Mucosa of rectum (tissue), 2 donors: ENCODE results near the gene IL34.

ENCODE experiments used
- H3K27ac ChIP-seq, 2 donors: one replicate each; pipeline ENCODE4 v1.7.0; 2013; ENCODE audit warnings: inconsistent platforms in 2 of 2, low read depth in 2 of 2, low read length in 2 of 2
- H3K27me3 ChIP-seq, 2 donors: one replicate each; pipeline ENCODE4 v1.7.0; 2013; ENCODE audit warnings: low read length in 2 of 2; ENCODE audit not compliant: control insufficient read depth in 2 of 2, insufficient read depth in 2 of 2
- H3K36me3 ChIP-seq, 2 donors: one replicate each; pipeline ENCODE4 v1.7.0; 2013; ENCODE audit warnings: low read length in 2 of 2; ENCODE audit not compliant: control insufficient read depth in 2 of 2, insufficient read depth in 2 of 2
- H3K4me1 ChIP-seq, 2 donors: one replicate each; pipeline ENCODE4 v1.7.0; 2013; ENCODE audit warnings: low read length in 2 of 2, mild to moderate bottlenecking in 1 of 2; ENCODE audit not compliant: control insufficient read depth in 2 of 2, insufficient read depth in 2 of 2
- H3K4me3 ChIP-seq, 2 donors: one replicate each; pipeline ENCODE4 v1.7.0; 2013; ENCODE audit warnings: low read length in 2 of 2
- H3K9ac ChIP-seq, 2 donors: one replicate each; pipeline ENCODE4 v1.7.0; 2013; ENCODE audit warnings: low read length in 2 of 2, low read depth in 1 of 2, mild to moderate bottlenecking in 1 of 2
- H3K9me3 ChIP-seq, 2 donors: one replicate each; pipeline ENCODE4 v1.7.0; 2013; ENCODE audit warnings: low read length in 2 of 2; ENCODE audit not compliant: control insufficient read depth in 2 of 2
- donor health status: healthy.
- donor health status: Normal muscosa, but diverticular disease.

The IL34 gene

GRCh38 chr16:70646260-70647241 is at the start of gene IL34:
TSS of gene IL34 (plus strand) at chr16:70646559. CDS start at chr16:70646948, 389 bp downstream.
- Histone ChIP-seq H3K9ac (no peak within 1 kb of the TSS), H3K9me3 (no peaks in the 10 kb centered on the region), H3K27me3 (no peaks in the 10 kb centered on the region), H3K36me3 (no peaks in the 10 kb centered on the region), H3K4me3 (no peak within 1 kb of the TSS), H3K27ac (no peak within 1 kb of the TSS), H3K4me1 (no peaks in the 10 kb centered on the region)

- Histone ChIP-seq H3K27me3 (no peaks in the 10 kb centered on the region), H3K4me1 (no peaks in the 10 kb centered on the region), H3K36me3 (no peaks in the 10 kb centered on the region), H3K9ac (no peak overlapping the region), H3K4me3 (no peak overlapping the region), H3K9me3 (no peaks in the 10 kb centered on the region), H3K27ac (no peak overlapping the region)
Measured at GRCh38 chr16:70597135-70597835, 49.1 kb upstream of the IL34 start.

- H3K9ac ChIP-seq = no peak overlapping the region
- no peaks in the 10 kb centered on the region for H3K27me3 ChIP-seq
- no peaks in the 10 kb centered on the region for H3K9me3 ChIP-seq
- no peaks in the 10 kb centered on the region for H3K4me1 ChIP-seq
- no peaks in the 10 kb centered on the region for H3K36me3 ChIP-seq
- H3K4me3 ChIP-seq = no peak overlapping the region
- no peak overlapping the region for H3K27ac ChIP-seq
Measured at GRCh38 chr16:70598937-70599503, 47.3 kb upstream of the IL34 start.

- Histone ChIP-seq H3K4me3 (no peak overlapping the region), H3K27ac (no peak overlapping the region), H3K27me3 (no peaks in the 10 kb centered on the region), H3K36me3 (no peaks in the 10 kb centered on the region), H3K4me1 (no peaks in the 10 kb centered on the region), H3K9ac (no peak overlapping the region), H3K9me3 (no peaks in the 10 kb centered on the region)
Measured at GRCh38 chr16:70600730-70601129, 45.6 kb upstream of the IL34 start.

GRCh38 chr16:70601576-70602575 is 44.5 kb upstream of the IL34 start:
- no peaks in the 10 kb centered on the region for H3K4me1 ChIP-seq
- H3K4me3 ChIP-seq = no peak overlapping the region
- H3K9me3 ChIP-seq = no peaks in the 10 kb centered on the region
- H3K27me3 ChIP-seq = no peaks in the 10 kb centered on the region
- H3K36me3 ChIP-seq = no peaks in the 10 kb centered on the region
- no peak overlapping the region for H3K27ac ChIP-seq
- no peak overlapping the region for H3K9ac ChIP-seq

- Histone ChIP-seq H3K4me3 (no peak overlapping the region), H3K4me1 (no peaks in the 10 kb centered on the region), H3K36me3 (no peaks in the 10 kb centered on the region), H3K9ac (no peak overlapping the region), H3K27me3 (no peaks in the 10 kb centered on the region), H3K9me3 (no peaks in the 10 kb centered on the region), H3K27ac (no peak overlapping the region)
Measured at GRCh38 chr16:70602831-70603230, 43.5 kb upstream of the IL34 start.

GRCh38 chr16:70604407-70605282 is 41.7 kb upstream of the IL34 start:
- Histone ChIP-seq H3K9me3 (no peaks in the 10 kb centered on the region), H3K27ac (no peak overlapping the region), H3K4me1 (no peaks in the 10 kb centered on the region)

DNA sequence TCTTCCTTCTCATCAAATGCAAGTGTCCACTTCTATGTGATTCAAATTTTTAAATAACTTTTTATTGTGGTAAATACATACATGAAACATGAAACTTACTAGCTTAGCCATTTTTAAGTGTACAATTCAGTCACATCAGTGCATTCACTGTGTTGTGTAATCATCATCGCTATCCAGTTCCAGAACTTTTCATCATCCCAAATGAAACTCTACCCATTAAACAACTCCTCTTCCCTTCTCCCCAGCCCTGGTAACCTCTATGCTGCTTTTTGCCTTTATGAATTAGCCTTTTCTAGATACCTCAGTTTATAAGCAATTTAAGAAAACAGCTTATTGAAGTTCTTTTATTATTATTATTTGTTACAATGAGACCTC is 41.1 kb upstream of the IL34 start:
- no peaks in the 10 kb centered on the region for H3K27me3 ChIP-seq
- peaks cover 0 to under 1% of the 10 kb centered on the region in 2 donors for H3K4me1 ChIP-seq

More at GRCh38 chr16:70604407-70605282, 41.7 kb upstream of the IL34 start:
- Histone ChIP-seq H3K9ac (no peak overlapping the region), H3K27me3 (no peaks in the 10 kb centered on the region), H3K36me3 (no peaks in the 10 kb centered on the region), H3K4me3 (no peak overlapping the region)

GRCh38 chr16:70608521-70608920 is 37.8 kb upstream of the IL34 start:
- H3K36me3 ChIP-seq = no peaks in the 10 kb centered on the region
- H3K27me3 ChIP-seq = no peaks in the 10 kb centered on the region
- H3K9me3 ChIP-seq = no peaks in the 10 kb centered on the region
- H3K4me3 ChIP-seq = no peak overlapping the region
- peaks cover 4 to 8% of the 10 kb centered on the region in 2 donors for H3K4me1 ChIP-seq
- H3K9ac ChIP-seq = no peak overlapping the region
- no peak overlapping the region for H3K27ac ChIP-seq

More for the DNA sequence above, 41.1 kb upstream of the IL34 start:
- H3K9me3 ChIP-seq = no peaks in the 10 kb centered on the region
- H3K4me3 ChIP-seq = no peak overlapping the region
- H3K27ac ChIP-seq = no peak overlapping the region
- no peak overlapping the region for H3K9ac ChIP-seq
- H3K36me3 ChIP-seq = no peaks in the 10 kb centered on the region
